Pancreas (tissue), 10 donors: Measurements from ENCODE around the gene VPS13D. TPM values are rescaled to one million over a fixed set of nuclear protein-coding genes. Genes with fewer than 3 reads are reported as not detected.

ENCODE experiments used
- ATAC-seq, 4 donors: fragments of 200-7000 bp; cut with Tn5 transposase; one replicate each; pipeline versions ENCODE4 v1.8.0 to v1.9.1; 2020; ENCODE audit warnings: mild to moderate bottlenecking in 4 of 4, moderate library complexity in 4 of 4
- DNase-seq, 6 donors: peaks; one replicate each; pipeline ENCODE4 v3.0.0-alpha.2; 2020
- FAIRE-seq: peaks from 2 replicates; lab custom pipeline; 2012; peaks lifted over from hg19 to GRCh38; lab: Jason Lieb, UNC
- H3K27ac ChIP-seq, 4 donors: fragments of 200-600 bp; sonication (generic); 1 replicate in 3 of 4; 2 replicates in 1 of 4; pipeline versions ENCODE4 v1.5.0 to v1.8.0; 2020
- H3K27me3 ChIP-seq, 4 donors: fragments of 200-600 bp; one replicate each; pipeline ENCODE4 v1.8.0; 2021
- H3K36me3 ChIP-seq, 3 donors: fragments of 200-600 bp; sonication (generic) in 1 of 3; one replicate each; pipeline versions ENCODE4 v1.5.0 to v1.8.0; 2020 to 2021
- H3K4me1 ChIP-seq, 3 donors: fragments of 200-600 bp; one replicate each; pipeline ENCODE4 v1.8.0; 2021
- H3K4me3 ChIP-seq, 4 donors: fragments of 200-600 bp; sonication (generic) in 2 of 4; one replicate each; pipeline versions ENCODE4 v1.5.0 to v1.8.0; 2020 to 2021
- H3K9me3 ChIP-seq, 4 donors: fragments of 200-600 bp; one replicate each; pipeline ENCODE4 v1.8.0; 2021
- WGBS, 2 donors: extraction: QIAGEN DNeasy Blood & Tissue Kit; methylation state at CpG; one replicate each; pipeline ENCODE4 v1.1.7; 2013; 5-methylcytosine and 5-hydroxymethylcytosine counted together
- intact Hi-C, 3 donors: fragments of 100-400 bp; cut with DNase I; formaldehyde crosslinking; loops; one replicate each; pipeline versions ENCODE4 v1.11.1 to v1.14.2; 2022
- polyA plus RNA-seq, 2 donors: library from polyadenylated mRNA; stranded (reverse); fragments of 200-250 nt; gene quantifications; one replicate each; pipeline ENCODE4 v1.2.3, GENCODE V29; 2013
- total RNA-seq, 6 donors: library from RNA; stranded (reverse); fragmentation: NEBNext Ultra II Directional in 4 of 6; extraction: Animal tissue kit (Norgen Biotek cat#: 25700) in 4 of 6; gene quantifications; one replicate each; pipeline versions ENCODE4 v1.2.1 to v1.2.4, GENCODE V29; 2021 to 2023
- TF ChIP-seq, protein P1 (sequence below), 4 donors: fragments of 200-600 bp; sonication (generic) in 3 of 4; IDR thresholded peaks; one replicate each; pipeline versions ENCODE4 v1.5.0 to v1.8.0; 2021; ENCODE audit warnings: antibody characterized with exemption in 4 of 4
- donor health status: healthy with polysubstance abuse.
- donor health status: DM: no; HTN: no; CAD: no; lungs with moderate emphysema.
- donor health status: DM: no; HTN: no; CAD: no.
- donor health status: control.
- donor health status: control.
- donor health status: Bipolar disorder and iron deficiency.
- donor health status: DM: yes; HTN: yes; CAD: no.
- donor health status: DM: no; HTN: no; CAD: no.
- donor health status: DM: no; HTN: no; CAD: no.
- donor health status: DM: yes; HTN: yes; CAD: no.

VPS13D gene
- total and polyA plus RNA-seq, 8 donors, result 13.7 to 39.0 (median 24.8) TPM

DNA sequence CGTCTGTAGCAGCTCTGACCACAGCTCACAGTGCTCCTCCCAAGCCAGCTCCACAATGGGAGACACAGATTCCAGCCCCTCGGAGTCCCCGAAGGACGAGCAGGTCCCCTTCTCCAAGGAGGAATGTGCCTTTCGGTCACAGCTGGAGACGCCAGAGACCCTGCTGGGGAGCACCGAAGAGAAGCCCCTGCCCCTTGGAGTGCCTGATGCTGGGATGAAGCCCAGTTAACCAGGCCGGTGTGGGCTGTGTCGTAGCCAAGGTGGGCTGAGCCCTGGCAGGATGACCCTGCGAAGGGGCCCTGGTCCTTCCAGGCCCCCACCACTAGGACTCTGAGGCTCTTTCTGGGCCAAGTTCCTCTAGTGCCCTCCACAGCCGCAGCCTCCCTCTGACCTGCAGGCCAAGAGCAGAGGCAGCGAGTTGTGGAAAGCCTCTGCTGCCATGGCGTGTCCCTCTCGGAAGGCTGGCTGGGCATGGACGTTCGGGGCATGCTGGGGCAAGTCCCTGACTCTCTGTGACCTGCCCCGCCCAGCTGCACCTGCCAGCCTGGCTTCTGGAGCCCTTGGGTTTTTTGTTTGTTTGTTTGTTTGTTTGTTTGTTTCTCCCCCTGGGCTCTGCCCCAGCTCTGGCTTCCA lies 22.9 kb upstream of the VPS13D start:
- TF ChIP-seq, protein P1, sequence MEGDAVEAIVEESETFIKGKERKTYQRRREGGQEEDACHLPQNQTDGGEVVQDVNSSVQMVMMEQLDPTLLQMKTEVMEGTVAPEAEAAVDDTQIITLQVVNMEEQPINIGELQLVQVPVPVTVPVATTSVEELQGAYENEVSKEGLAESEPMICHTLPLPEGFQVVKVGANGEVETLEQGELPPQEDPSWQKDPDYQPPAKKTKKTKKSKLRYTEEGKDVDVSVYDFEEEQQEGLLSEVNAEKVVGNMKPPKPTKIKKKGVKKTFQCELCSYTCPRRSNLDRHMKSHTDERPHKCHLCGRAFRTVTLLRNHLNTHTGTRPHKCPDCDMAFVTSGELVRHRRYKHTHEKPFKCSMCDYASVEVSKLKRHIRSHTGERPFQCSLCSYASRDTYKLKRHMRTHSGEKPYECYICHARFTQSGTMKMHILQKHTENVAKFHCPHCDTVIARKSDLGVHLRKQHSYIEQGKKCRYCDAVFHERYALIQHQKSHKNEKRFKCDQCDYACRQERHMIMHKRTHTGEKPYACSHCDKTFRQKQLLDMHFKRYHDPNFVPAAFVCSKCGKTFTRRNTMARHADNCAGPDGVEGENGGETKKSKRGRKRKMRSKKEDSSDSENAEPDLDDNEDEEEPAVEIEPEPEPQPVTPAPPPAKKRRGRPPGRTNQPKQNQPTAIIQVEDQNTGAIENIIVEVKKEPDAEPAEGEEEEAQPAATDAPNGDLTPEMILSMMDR (IDR thresholded peaks at IDR 0.05), result no peak
- H3K27ac ChIP-seq, result no peak overlapping the region
- no peak for ATAC-seq
- intact Hi-C loops, result loop anchor here in 1 of 3 donors (10.0 kb wide), 1 partner anchor 82 kb away; no protein-coding TSS in a partner anchor
- no peaks in the 10 kb centered on the region for H3K4me1 ChIP-seq
- no peak for DNase-seq
- H3K36me3 ChIP-seq, result no peaks in the 10 kb centered on the region
- no peaks in the 10 kb centered on the region for H3K9me3 ChIP-seq
- H3K4me3 ChIP-seq, result no peak overlapping the region
- H3K27me3 ChIP-seq, result no peaks in the 10 kb centered on the region
- no peak for FAIRE-seq
- 65 to 68% methylated on average over 17 of the region's 17 CpGs for whole genome bisulfite sequencing, 2 donors

DNA sequence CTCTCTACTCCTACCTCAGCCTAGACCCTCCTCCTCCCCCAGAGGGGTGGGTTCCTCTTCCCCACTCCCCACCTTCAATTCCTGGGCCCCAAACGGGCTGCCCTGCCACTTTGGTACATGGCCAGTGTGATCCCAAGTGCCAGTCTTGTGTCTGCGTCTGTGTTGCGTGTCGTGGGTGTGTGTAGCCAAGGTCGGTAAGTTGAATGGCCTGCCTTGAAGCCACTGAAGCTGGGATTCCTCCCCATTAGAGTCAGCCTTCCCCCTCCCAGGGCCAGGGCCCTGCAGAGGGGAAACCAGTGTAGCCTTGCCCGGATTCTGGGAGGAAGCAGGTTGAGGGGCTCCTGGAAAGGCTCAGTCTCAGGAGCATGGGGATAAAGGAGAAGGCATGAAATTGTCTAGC lies 21.6 kb upstream of the VPS13D start:
- WGBS, 2 donors, result 50 to 51% methylated on average over 6 of the region's 6 CpGs
- Histone ChIP-seq H3K36me3 (no peaks in the 10 kb centered on the region), H3K4me1 (no peaks in the 10 kb centered on the region), H3K9me3 (no peaks in the 10 kb centered on the region), H3K27me3 (no peaks in the 10 kb centered on the region), H3K4me3 (no peak overlapping the region), H3K27ac (no peak overlapping the region)
- no peak for FAIRE-seq
- TF ChIP-seq, protein P1 (IDR thresholded peaks at IDR 0.05), result no peak
- ATAC-seq, result no peak
- intact Hi-C loops, result loop anchor here (2.0 to 10.0 kb wide), 3 partner anchors 83 to 87 kb away; no protein-coding TSS in a partner anchor
- no peak for DNase-seq

DNA sequence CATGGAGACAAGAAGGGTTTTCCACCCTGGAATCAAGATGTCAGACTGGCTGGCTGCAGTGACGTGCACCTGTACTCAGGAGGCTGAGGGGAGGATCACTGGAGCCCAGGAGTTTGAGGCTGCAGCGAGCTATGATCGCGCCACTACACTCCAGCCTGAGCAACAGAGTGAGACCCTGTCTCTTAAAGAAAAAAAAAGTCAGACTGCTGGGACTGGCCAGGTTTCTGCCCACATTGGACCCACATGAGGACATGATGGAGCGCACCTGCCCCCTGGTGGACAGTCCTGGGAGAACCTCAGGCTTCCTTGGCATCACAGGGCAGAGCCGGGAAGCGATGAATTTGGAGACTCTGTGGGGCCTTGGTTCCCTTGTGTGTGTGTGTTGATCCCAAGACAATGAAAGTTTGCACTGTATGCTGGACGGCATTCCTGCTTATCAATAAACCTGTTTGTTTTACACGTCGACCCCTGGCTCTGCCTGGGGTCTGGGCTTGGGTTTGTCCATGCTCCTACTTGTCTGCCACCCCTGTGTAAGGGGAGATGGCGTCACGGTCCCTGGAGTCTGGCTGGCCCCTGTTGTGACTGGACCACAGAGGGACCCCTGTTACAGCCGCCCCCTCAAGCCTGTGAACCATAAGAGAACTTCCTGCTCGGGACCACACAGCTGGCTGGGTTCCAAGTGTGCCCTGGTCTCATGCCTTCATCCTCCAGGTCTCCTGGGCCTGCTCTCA lies 20.9 kb upstream of the VPS13D start:
- ATAC-seq (peak; percentile 82 to 94 (median 91)), DNase-seq (peak; percentile 64 to 95 (median 86)), FAIRE-seq (no peak)
- no peak overlapping the region for H3K4me3 ChIP-seq
- no peaks in the 10 kb centered on the region for H3K4me1 ChIP-seq
- TF ChIP-seq, protein P1 (IDR thresholded peaks at IDR 0.05), result peak; percentile 89 to 96 (median 90)
- no peaks in the 10 kb centered on the region for H3K27me3 ChIP-seq
- no peaks in the 10 kb centered on the region for H3K36me3 ChIP-seq
- H3K27ac ChIP-seq, result no peak overlapping the region
- intact Hi-C loops, result loop anchor here (2.0 to 10.0 kb wide), 3 partner anchors 84 to 88 kb away; no protein-coding TSS in a partner anchor
- 13 to 14% methylated on average over 14 of the region's 14 CpGs for WGBS, 2 donors
- H3K9me3 ChIP-seq, result no peaks in the 10 kb centered on the region

DNA sequence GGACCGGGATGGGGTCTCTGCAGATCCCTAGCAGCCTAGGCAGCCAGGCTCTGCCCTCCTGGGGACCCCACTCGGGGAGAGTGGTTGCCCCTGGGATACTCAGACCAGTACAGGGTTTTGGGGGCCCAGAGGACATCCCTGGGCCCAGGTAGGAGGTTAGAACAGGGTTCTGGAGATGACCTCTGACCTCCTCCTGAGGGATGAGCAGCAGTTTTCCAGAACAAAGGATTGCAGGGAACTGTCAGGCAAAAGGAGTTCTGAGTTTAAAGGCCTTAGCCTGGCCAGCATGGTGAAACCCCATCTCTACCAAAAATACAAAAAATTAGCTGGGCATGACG lies 20.4 kb upstream of the VPS13D start:
- ATAC-seq (peak in 1 of 4 donors; percentile 10), FAIRE-seq (no peak), DNase-seq (no peak)
- Histone ChIP-seq H3K27ac (no peak overlapping the region), H3K4me1 (no peaks in the 10 kb centered on the region), H3K27me3 (no peaks in the 10 kb centered on the region), H3K9me3 (no peaks in the 10 kb centered on the region), H3K4me3 (no peak overlapping the region), H3K36me3 (no peaks in the 10 kb centered on the region)
- TF ChIP-seq, protein P1 (IDR thresholded peaks at IDR 0.05), result no peak
- intact Hi-C loops, result loop anchor here (2.0 to 10.0 kb wide), 3 partner anchors 85 to 89 kb away; no protein-coding TSS in a partner anchor
- WGBS, 2 donors, result 40 to 57% methylated on average over 3 of the region's 3 CpGs
